ENCODE measurements around the gene UTP25.

Gene UTP25

GRCh38 chr1:209805875-209806760, 21.7 kb upstream of the UTP25 start, which contains the start of gene IRF6:
IRF6 (minus strand) TSS chr1:209806142; CDS start chr1:209801413, 4,729 bp downstream.
- H3K9me2 ChIP-seq (replicated peaks; ENCODE audit: control insufficient read depth, low read length): no peaks in the 10 kb centered on the region
- peak within 1 kb of the TSS; percentile 47 for H3K4me2 ChIP-seq (ENCODE audit: low read length)
- H3K4me3 ChIP-seq (ENCODE audit: low read length): peak within 1 kb of the TSS; percentile 57
- H3K27me3 ChIP-seq (ENCODE audit: control insufficient read depth, low read length): peaks cover 4% of the 10 kb centered on the region
- TF ChIP-seq CTCF (IDR thresholded peaks at IDR 0.05; ENCODE audit: low read depth, low read length, poor library complexity, severe bottlenecking) (no peak), EZH2phosphoT487 (IDR thresholded peaks at IDR 0.05; ENCODE audit: borderline replicate concordance, low read length) (no peak)
- no peaks in the 10 kb centered on the region for H3F3A ChIP-seq (ENCODE audit: control insufficient read depth, insufficient read depth)
- H3K36me3 ChIP-seq (ENCODE audit: control insufficient read depth, low read length): no peaks in the 10 kb centered on the region
- no peak within 1 kb of the TSS for H3K27ac ChIP-seq (ENCODE audit: low read depth, low read length)
- peaks cover 5% of the 10 kb centered on the region; the same call in 1 of the 2 replicates for H3K4me1 ChIP-seq (ENCODE audit: control insufficient read depth, low read length)
- no peaks in the 10 kb centered on the region for H4K20me1 ChIP-seq (ENCODE audit: control insufficient read depth, insufficient read depth, low read depth, low read length)
- H3K9me3 ChIP-seq (ENCODE audit: control insufficient read depth, insufficient read depth, low read length): no peaks in the 10 kb centered on the region
- H3K79me2 ChIP-seq (ENCODE audit: control insufficient read depth, low read length): no peaks in the 10 kb centered on the region

GRCh38 chr1:209807509-209807908, 20.3 kb upstream of the UTP25 start:
- H3K9me2 ChIP-seq (replicated peaks; ENCODE audit: control insufficient read depth, low read length): no peaks in the 10 kb centered on the region
- TF ChIP-seq CTCF (IDR thresholded peaks at IDR 0.05; ENCODE audit: low read depth, low read length, poor library complexity, severe bottlenecking): no peak
- no peak for TF ChIP-seq EZH2phosphoT487 (IDR thresholded peaks at IDR 0.05; ENCODE audit: borderline replicate concordance, low read length)
- H3K27me3 ChIP-seq (ENCODE audit: control insufficient read depth, low read length): no peaks in the 10 kb centered on the region
- H3K79me2 ChIP-seq (ENCODE audit: control insufficient read depth, low read length): no peaks in the 10 kb centered on the region
- no peaks in the 10 kb centered on the region for H3K9me3 ChIP-seq (ENCODE audit: control insufficient read depth, insufficient read depth, low read length)
- H4K20me1 ChIP-seq (ENCODE audit: control insufficient read depth, insufficient read depth, low read depth, low read length): no peaks in the 10 kb centered on the region
- no peaks in the 10 kb centered on the region for H3F3A ChIP-seq (ENCODE audit: control insufficient read depth, insufficient read depth)
- no peaks in the 10 kb centered on the region for H3K36me3 ChIP-seq (ENCODE audit: control insufficient read depth, low read length)
- peaks cover 5% of the 10 kb centered on the region; the same call in 1 of the 2 replicates for H3K4me1 ChIP-seq (ENCODE audit: control insufficient read depth, low read length)
- H3K4me3 ChIP-seq (ENCODE audit: low read length): no peak overlapping the region
- H3K4me2 ChIP-seq (ENCODE audit: low read length): no peak overlapping the region
- H3K27ac ChIP-seq (ENCODE audit: low read depth, low read length): no peak overlapping the region

- Histone ChIP-seq H3F3A (ENCODE audit: control insufficient read depth, insufficient read depth) (no peaks in the 10 kb centered on the region), H3K79me2 (ENCODE audit: control insufficient read depth, low read length) (no peaks in the 10 kb centered on the region), H3K4me1 (ENCODE audit: control insufficient read depth, low read length) (peaks cover 5% of the 10 kb centered on the region; the same call in 1 of the 2 replicates), H3K4me2 (ENCODE audit: low read length) (no peak overlapping the region), H3K27me3 (ENCODE audit: control insufficient read depth, low read length) (no peaks in the 10 kb centered on the region), H3K4me3 (ENCODE audit: low read length) (no peak overlapping the region), H4K20me1 (ENCODE audit: control insufficient read depth, insufficient read depth, low read depth, low read length) (no peaks in the 10 kb centered on the region), H3K27ac (ENCODE audit: low read depth, low read length) (no peak overlapping the region), H3K9me2 (replicated peaks; ENCODE audit: control insufficient read depth, low read length) (no peaks in the 10 kb centered on the region), H3K9me3 (ENCODE audit: control insufficient read depth, insufficient read depth, low read length) (no peaks in the 10 kb centered on the region), H3K36me3 (ENCODE audit: control insufficient read depth, low read length) (no peaks in the 10 kb centered on the region)
- TF ChIP-seq EZH2phosphoT487 (IDR thresholded peaks at IDR 0.05; ENCODE audit: borderline replicate concordance, low read length): no peak
- TF ChIP-seq CTCF (IDR thresholded peaks at IDR 0.05; ENCODE audit: low read depth, low read length, poor library complexity, severe bottlenecking): no peak
These were observed 19.7 kb upstream of the UTP25 start for GRCh38 chr1:209808059-209808581.
